K562 (cell line): ENCODE measurements around the gene FMC1. TPM values are rescaled to one million over a fixed set of nuclear protein-coding genes. Genes with fewer than 3 reads are reported as not detected.
A peak's percentile ranks its signal among the peaks of the same experiment; 100 is the strongest.

Experiments used
- ESRRB ChIP-seq: fragments of 250-450 bp; sonication (Bioruptor Pico); IDR thresholded peaks from 2 replicates; pipeline ENCODE4 v1.5.0; 2020; ENCODE audit warnings: mild to moderate bottlenecking, moderate library complexity, borderline replicate concordance
- HMG20A ChIP-seq: fragments of 450-650 bp; formaldehyde crosslinking; conservative IDR thresholded peaks from 2 replicates; pipeline ENCODE4 v1.4.0; 2020; ENCODE audit warnings: mild to moderate bottlenecking, mixed read lengths
- MAZ ChIP-seq, 2 experiments: fragments of 450-650 bp in 1 of 2; sonication (generic) in 1 of 2; formaldehyde crosslinking; IDR thresholded peaks in 1 of 2; conservative IDR thresholded peaks in 1 of 2; 2 replicates each; pipeline versions ENCODE4 v1.4.0 to v1.5.0; 2020; ENCODE audit warnings: mild to moderate bottlenecking in 1 of 2, missing genetic modification reagents in 1 of 2
- MIER1 ChIP-seq: fragments of 450-650 bp; IDR thresholded peaks from 2 replicates; pipeline ENCODE4 v1.6.1; 2016; ENCODE audit warnings: antibody characterized with exemption, mild to moderate bottlenecking, low read depth
- NFE2L1 ChIP-seq: fragments of 450-650 bp; IDR thresholded peaks from 2 replicates; pipeline ENCODE4 v1.6.1; 2016; ENCODE audit warnings: missing genetic modification characterization, low read depth, mild to moderate bottlenecking, missing compliant biosample characterization, moderate library complexity, borderline replicate concordance
- PYGO2 ChIP-seq: fragments of 450-650 bp; IDR thresholded peaks from 2 replicates; pipeline ENCODE4 v1.6.1; 2016; ENCODE audit warnings: mild to moderate bottlenecking, missing genetic modification characterization, moderate library complexity, missing compliant biosample characterization
- ZKSCAN8 ChIP-seq: fragments of 200-800 bp; sonication (Bioruptor generic); IDR thresholded peaks from 2 replicates; pipeline ENCODE4 v1.6.1; 2016; ENCODE audit warnings: missing genetic modification characterization, missing compliant biosample characterization
- ZNF124 ChIP-seq: sonication (generic); formaldehyde crosslinking; IDR thresholded peaks from 2 replicates; pipeline ENCODE4 v1.8.1; 2022; ENCODE audit warnings: missing genetic modification reagents
- ZNF146 ChIP-seq: IDR thresholded peaks from one replicate; pipeline ENCODE4 v1.6.1; 2018; ENCODE audit warnings: missing compliant biosample characterization; ENCODE audit not compliant: unreplicated experiment
- ZNF717 ChIP-seq: fragments of 250-450 bp; sonication (Bioruptor Pico); IDR thresholded peaks from 2 replicates; pipeline ENCODE4 v1.5.0; 2021
- polyA plus RNA-seq, 8 experiments: library from polyadenylated mRNA; depleted of rRNA in 4 of 8; stranded (reverse) in 5 of 8; unstranded in 3 of 8; fragments of >200 nt; fragmentation: Nextera tagmentation in 2 of 8; fragmentation: Illumina TruSeq in 1 of 8; extraction: Ambion mirVana in 2 of 8; extraction: Trizol in 1 of 8; gene quantifications; 2 replicates each; pipeline versions ENCODE4 v1.2.1 to v1.2.3, GENCODE V29; 2011 to 2014; ENCODE audit warnings: inconsistent platforms in 1 of 8, missing spikeins in 1 of 8
- total RNA-seq, 7 experiments: library from RNA; depleted of rRNA in 6 of 7; stranded (reverse); fragments of >200 nt in 6 of 7; fragmentation: Illumina TruSeq in 2 of 7; extraction: Trizol in 2 of 7; gene quantifications; 2 replicates each; pipeline versions ENCODE4 v1.2.1 to v1.2.3, GENCODE V29; 2011 to 2021; ENCODE audit warnings: low replicate concordance in 1 of 7
- TF ChIP-seq, protein P1 (sequence below): fragments of 450-650 bp; IDR thresholded peaks from 2 replicates; pipeline ENCODE4 v1.7.0; 2016; ENCODE audit warnings: borderline replicate concordance
- TF ChIP-seq, protein P2 (sequence below): fragments of 150-350 bp; IDR thresholded peaks from 2 replicates; pipeline ENCODE4 v1.6.1; 2014; ENCODE audit warnings: low read depth, mild to moderate bottlenecking, low read length, borderline replicate concordance
- TF ChIP-seq, protein P3 (sequence below): fragments of 450-650 bp; formaldehyde crosslinking; conservative IDR thresholded peaks from 2 replicates; pipeline ENCODE4 v1.4.0; 2022; ENCODE audit warnings: mild to moderate bottlenecking, missing genetic modification characterization
- TF ChIP-seq, protein P4 (sequence below): conservative IDR thresholded peaks from 2 replicates; pipeline ENCODE4 v1.6.1; 2011; ENCODE audit warnings: low read depth, mild to moderate bottlenecking, low read length; ENCODE audit not compliant: control insufficient read depth
- TF ChIP-seq, protein P5 (sequence below): fragments of 450-650 bp; IDR thresholded peaks from one replicate; pipeline ENCODE4 v1.6.1; 2018; ENCODE audit warnings: mild to moderate bottlenecking, moderate library complexity; ENCODE audit not compliant: partially characterized antibody
- TF ChIP-seq, protein P6 (sequence below): IDR thresholded peaks from 2 replicates; pipeline ENCODE4 v1.6.1; 2011; ENCODE audit not compliant: insufficient read length; ENCODE audit errors: extremely low read depth

Gene FMC1
- total and polyA plus RNA-seq, 9 of the 15 experiments (the other 6 are each of a cell fraction or from before 2014, with no cell fraction given) = 14.0 to 116 (median 29.0) TPM

DNA sequence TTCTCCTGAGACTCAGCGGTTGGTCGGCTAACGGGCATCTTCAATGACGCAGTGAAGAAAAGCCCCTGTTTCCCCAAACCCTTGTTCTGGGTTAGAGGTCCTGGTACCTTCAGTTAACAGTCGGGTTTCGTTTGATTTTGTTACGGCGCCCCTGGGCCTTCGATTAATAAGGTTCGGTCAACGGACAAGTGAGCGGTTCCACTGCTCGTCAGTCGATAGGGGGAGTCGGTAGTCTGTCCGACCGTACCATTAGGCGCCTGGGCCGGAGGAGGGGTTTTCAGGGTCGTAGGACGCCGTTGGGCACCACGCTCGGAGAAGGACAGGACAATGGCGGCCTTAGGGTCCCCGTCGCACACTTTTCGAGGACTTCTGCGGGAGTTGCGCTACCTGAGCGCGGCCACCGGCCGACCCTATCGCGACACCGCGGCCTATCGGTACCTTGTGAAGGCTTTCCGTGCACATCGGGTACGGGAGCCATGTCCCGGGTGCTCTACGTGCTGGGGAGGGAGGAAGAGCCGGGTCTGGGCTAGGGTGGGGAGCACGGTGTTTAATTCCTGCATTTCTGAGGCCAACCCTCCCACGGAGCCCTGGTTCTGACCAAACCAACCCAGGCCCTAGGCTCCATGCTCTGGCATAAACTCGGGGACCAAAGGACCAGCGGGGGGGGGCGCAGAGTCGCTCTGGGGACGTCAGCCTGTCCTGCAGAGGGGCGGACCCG lies at the start of gene FMC1 (continued):
- peak; percentile 85 to 93 for TF ChIP-seq MAZ (CRISPR knock-in tag; conservative IDR thresholded peaks at IDR 0.05 in 1 of 2, IDR thresholded peaks at IDR 0.05 in 1 of 2)
- TF ChIP-seq, protein P1, sequence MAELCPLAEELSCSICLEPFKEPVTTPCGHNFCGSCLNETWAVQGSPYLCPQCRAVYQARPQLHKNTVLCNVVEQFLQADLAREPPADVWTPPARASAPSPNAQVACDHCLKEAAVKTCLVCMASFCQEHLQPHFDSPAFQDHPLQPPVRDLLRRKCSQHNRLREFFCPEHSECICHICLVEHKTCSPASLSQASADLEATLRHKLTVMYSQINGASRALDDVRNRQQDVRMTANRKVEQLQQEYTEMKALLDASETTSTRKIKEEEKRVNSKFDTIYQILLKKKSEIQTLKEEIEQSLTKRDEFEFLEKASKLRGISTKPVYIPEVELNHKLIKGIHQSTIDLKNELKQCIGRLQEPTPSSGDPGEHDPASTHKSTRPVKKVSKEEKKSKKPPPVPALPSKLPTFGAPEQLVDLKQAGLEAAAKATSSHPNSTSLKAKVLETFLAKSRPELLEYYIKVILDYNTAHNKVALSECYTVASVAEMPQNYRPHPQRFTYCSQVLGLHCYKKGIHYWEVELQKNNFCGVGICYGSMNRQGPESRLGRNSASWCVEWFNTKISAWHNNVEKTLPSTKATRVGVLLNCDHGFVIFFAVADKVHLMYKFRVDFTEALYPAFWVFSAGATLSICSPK = 0 out of 2 replicates have a peak, but pooled peaks have one; percentile 88
- no peak for TF ChIP-seq ZKSCAN8 (CRISPR knock-in tag)
- no peak for TF ChIP-seq HMG20A
- TF ChIP-seq PYGO2 (tag) = 0 out of 2 replicates have a peak, but pooled peaks have one; percentile 6
- TF ChIP-seq MIER1 = no peak
- TF ChIP-seq, protein P2, sequence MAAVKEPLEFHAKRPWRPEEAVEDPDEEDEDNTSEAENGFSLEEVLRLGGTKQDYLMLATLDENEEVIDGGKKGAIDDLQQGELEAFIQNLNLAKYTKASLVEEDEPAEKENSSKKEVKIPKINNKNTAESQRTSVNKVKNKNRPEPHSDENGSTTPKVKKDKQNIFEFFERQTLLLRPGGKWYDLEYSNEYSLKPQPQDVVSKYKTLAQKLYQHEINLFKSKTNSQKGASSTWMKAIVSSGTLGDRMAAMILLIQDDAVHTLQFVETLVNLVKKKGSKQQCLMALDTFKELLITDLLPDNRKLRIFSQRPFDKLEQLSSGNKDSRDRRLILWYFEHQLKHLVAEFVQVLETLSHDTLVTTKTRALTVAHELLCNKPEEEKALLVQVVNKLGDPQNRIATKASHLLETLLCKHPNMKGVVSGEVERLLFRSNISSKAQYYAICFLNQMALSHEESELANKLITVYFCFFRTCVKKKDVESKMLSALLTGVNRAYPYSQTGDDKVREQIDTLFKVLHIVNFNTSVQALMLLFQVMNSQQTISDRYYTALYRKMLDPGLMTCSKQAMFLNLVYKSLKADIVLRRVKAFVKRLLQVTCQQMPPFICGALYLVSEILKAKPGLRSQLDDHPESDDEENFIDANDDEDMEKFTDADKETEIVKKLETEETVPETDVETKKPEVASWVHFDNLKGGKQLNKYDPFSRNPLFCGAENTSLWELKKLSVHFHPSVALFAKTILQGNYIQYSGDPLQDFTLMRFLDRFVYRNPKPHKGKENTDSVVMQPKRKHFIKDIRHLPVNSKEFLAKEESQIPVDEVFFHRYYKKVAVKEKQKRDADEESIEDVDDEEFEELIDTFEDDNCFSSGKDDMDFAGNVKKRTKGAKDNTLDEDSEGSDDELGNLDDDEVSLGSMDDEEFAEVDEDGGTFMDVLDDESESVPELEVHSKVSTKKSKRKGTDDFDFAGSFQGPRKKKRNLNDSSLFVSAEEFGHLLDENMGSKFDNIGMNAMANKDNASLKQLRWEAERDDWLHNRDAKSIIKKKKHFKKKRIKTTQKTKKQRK = no peak
- TF ChIP-seq ZNF146 (CRISPR knock-in tag) = no peak
- TF ChIP-seq ESRRB (CRISPR knock-in tag) = peak; percentile 16; the same call in 1 of the 2 replicates
- TF ChIP-seq, protein P3, sequence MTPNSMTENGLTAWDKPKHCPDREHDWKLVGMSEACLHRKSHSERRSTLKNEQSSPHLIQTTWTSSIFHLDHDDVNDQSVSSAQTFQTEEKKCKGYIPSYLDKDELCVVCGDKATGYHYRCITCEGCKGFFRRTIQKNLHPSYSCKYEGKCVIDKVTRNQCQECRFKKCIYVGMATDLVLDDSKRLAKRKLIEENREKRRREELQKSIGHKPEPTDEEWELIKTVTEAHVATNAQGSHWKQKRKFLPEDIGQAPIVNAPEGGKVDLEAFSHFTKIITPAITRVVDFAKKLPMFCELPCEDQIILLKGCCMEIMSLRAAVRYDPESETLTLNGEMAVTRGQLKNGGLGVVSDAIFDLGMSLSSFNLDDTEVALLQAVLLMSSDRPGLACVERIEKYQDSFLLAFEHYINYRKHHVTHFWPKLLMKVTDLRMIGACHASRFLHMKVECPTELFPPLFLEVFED (CRISPR knock-in tag) = peak; percentile 70
- TF ChIP-seq NFE2L1 (tag) = no peak
- TF ChIP-seq ZNF124 = no peak
- TF ChIP-seq, protein P4, sequence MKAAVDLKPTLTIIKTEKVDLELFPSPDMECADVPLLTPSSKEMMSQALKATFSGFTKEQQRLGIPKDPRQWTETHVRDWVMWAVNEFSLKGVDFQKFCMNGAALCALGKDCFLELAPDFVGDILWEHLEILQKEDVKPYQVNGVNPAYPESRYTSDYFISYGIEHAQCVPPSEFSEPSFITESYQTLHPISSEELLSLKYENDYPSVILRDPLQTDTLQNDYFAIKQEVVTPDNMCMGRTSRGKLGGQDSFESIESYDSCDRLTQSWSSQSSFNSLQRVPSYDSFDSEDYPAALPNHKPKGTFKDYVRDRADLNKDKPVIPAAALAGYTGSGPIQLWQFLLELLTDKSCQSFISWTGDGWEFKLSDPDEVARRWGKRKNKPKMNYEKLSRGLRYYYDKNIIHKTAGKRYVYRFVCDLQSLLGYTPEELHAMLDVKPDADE = peak; percentile 79; the same call in 1 of the 2 replicates
- TF ChIP-seq ZNF717 (CRISPR knock-in tag) = peak; percentile 90
- TF ChIP-seq, protein P5, sequence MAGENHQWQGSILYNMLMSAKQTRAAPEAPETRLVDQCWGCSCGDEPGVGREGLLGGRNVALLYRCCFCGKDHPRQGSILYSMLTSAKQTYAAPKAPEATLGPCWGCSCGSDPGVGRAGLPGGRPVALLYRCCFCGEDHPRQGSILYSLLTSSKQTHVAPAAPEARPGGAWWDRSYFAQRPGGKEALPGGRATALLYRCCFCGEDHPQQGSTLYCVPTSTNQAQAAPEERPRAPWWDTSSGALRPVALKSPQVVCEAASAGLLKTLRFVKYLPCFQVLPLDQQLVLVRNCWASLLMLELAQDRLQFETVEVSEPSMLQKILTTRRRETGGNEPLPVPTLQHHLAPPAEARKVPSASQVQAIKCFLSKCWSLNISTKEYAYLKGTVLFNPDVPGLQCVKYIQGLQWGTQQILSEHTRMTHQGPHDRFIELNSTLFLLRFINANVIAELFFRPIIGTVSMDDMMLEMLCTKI = no peak
- TF ChIP-seq, protein P6, sequence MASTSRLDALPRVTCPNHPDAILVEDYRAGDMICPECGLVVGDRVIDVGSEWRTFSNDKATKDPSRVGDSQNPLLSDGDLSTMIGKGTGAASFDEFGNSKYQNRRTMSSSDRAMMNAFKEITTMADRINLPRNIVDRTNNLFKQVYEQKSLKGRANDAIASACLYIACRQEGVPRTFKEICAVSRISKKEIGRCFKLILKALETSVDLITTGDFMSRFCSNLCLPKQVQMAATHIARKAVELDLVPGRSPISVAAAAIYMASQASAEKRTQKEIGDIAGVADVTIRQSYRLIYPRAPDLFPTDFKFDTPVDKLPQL = peak; percentile 47
